Lower leg skin (tissue), 4 donors: ENCODE measurements around the gene NLGN4X. TPM values are rescaled to one million over a fixed set of nuclear protein-coding genes. Genes with fewer than 3 reads are reported as not detected.

Source experiments
- DNase-seq, 2 donors: peaks; one replicate each; pipeline ENCODE4 v3.0.0-alpha.2; 2019; ENCODE audit warnings: low spot score in 2 of 2
- H3K4me3 ChIP-seq: fragments of 200-600 bp; sonication (generic); 2 replicates; pipeline ENCODE4 v1.5.1; 2017; ENCODE audit warnings: mild to moderate bottlenecking, low read depth; ENCODE audit not compliant: poor library complexity, severe bottlenecking
- CTCF ChIP-seq, 3 donors: fragments of 450-650 bp; IDR thresholded peaks; one replicate each; pipeline ENCODE4 v1.5.1; 2016; ENCODE audit warnings: antibody characterized with exemption in 3 of 3, mild to moderate bottlenecking in 3 of 3, moderate library complexity in 2 of 3
- POLR2A ChIP-seq, 2 donors: fragments of 450-650 bp; IDR thresholded peaks; one replicate each; pipeline ENCODE4 v1.6.1; 2016 to 2017; ENCODE audit warnings: antibody characterized with exemption in 2 of 2, mild to moderate bottlenecking in 1 of 2, moderate library complexity in 1 of 2
- WGBS, 2 donors: methylation state at CpG; one replicate each; pipeline ENCODE4 v1.1.5; 2018; 5-methylcytosine and 5-hydroxymethylcytosine counted together
- intact Hi-C: fragments of 100-400 bp; cut with DNase I; formaldehyde crosslinking; loops from one replicate; pipeline ENCODE4 v1.15.0; 2023; ENCODE audit warnings: low total_unique reads
- total RNA-seq, 4 donors: library from RNA; depleted of rRNA; stranded (reverse); fragments of >200 nt; gene quantifications; one replicate each; pipeline ENCODE4 v1.1.0, GENCODE V29; 2016

The NLGN4X gene
- total RNA-seq, 4 donors from 2014 or later = 0.17 to 2.2 (median 0.72) TPM

DNA sequence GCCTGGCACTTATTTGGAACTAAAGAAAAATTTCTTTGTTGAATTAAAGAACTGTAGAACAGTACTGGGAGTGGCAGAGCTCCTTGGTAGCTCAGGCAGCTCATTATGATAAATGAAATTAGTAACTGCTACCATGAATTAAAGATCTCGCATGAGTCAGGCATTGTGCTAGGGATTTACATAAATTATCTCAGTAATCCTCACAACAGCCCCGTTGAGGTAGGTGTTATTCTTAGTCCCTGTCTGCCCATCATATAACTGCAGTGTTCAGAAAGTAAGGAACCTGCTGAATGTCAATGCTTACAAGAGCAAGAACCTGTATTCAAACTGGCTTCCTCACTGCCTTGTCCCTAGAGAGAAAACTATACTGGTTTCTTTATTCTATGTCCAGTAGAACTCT is 108.3 kb downstream of the NLGN4X start:
- intact Hi-C loops = no loop called here
- 28 to 35% methylated on average over 2 of the region's 2 CpGs for WGBS, 2 donors
- no peak overlapping the region for H3K4me3 ChIP-seq
- TF ChIP-seq POLR2A (IDR thresholded peaks at IDR 0.05) (no peak), CTCF (IDR thresholded peaks at IDR 0.05) (no peak)
- DNase-seq = no peak

GRCh38 chrX:6095469-6095868 is 133.2 kb downstream of the NLGN4X start:
- no peak for DNase-seq
- WGBS, 2 donors = 46 to 58% methylated on average over 5 of the region's 5 CpGs
- intact Hi-C loops = no loop called here
- TF ChIP-seq CTCF (IDR thresholded peaks at IDR 0.05) (no peak), POLR2A (IDR thresholded peaks at IDR 0.05) (no peak)
- no peak overlapping the region for H3K4me3 ChIP-seq

DNA sequence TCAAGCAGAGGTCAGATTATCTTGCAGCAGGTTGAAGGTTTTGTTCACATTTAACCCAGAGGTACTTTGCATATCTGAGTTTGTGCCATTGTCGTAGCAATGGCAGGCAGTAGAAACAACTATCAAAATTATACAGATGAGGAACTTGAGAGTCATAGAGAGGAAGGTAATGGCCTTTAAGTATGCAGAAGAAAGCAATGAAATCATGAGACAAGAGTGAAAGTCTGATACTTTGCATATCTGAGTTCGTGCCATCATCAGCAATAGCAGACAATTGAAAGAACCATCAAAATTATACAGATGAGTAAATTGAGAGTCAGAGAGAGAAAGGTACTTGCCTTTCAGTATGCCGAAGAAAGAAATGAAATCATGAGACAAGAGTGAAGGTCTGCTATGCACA is 154.1 kb downstream of the NLGN4X start:
- TF ChIP-seq CTCF (IDR thresholded peaks at IDR 0.05) = no peak
- no peak for TF ChIP-seq POLR2A (IDR thresholded peaks at IDR 0.05)
- WGBS, 2 donors = 87 to 97% methylated on average over 2 to 3 of the region's 3 CpGs
- H3K4me3 ChIP-seq = no peak overlapping the region
- intact Hi-C loops = no loop called here
- no peak for DNase-seq

DNA sequence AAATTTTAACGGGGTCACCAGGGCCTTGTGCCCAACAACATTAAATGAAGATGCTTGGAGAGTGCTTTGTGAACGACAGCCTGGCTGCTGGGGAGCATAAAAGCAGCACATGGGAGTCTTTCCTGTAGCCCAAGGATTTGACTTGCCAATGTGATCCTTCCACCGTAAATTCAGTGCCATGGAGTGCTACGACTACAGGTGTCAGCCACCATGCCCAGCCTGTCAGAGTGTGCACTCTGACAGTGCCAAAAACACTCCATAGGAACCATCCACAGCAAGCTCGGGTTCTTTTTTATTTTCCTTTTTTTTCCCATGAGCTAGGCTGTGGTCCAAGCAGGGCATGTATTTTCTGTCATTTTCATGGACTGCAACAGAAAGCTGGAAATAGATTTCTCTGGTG is 156.9 kb downstream of the NLGN4X start:
- no peak for DNase-seq
- no peak for TF ChIP-seq CTCF (IDR thresholded peaks at IDR 0.05)
- TF ChIP-seq POLR2A (IDR thresholded peaks at IDR 0.05) = no peak
- H3K4me3 ChIP-seq = no peak overlapping the region
- intact Hi-C loops = no loop called here
- 38 to 65% methylated on average over 5 of the region's 5 CpGs for WGBS, 2 donors

DNA sequence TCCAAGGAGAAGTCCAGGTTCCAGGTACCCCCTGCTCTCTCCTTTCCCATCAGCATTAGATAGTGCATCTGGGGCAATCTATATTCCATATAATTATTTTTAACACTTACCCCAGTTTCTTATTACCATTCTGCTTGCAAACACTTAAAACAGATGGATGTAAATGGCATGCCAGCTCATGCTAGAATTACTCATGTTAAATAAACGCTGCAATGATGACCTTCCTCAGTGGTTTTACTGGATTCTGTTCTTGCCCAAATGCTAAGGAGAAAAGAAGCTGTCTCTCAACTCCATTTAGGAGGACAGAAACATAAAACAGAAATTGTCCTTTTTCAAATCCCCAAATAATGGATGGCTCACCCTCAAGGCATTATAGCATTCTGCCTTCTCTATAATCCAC is 161.1 kb downstream of the NLGN4X start:
- TF ChIP-seq CTCF (IDR thresholded peaks at IDR 0.05) (no peak), POLR2A (IDR thresholded peaks at IDR 0.05) (no peak)
- intact Hi-C loops = no loop called here
- no peak for DNase-seq
- WGBS, 2 donors = 33 to 58% methylated on average over 1 of the region's 1 CpG
- no peak overlapping the region for H3K4me3 ChIP-seq

GRCh38 chrX:6053141-6053540 is 175.5 kb downstream of the NLGN4X start:
- 44 to 46% methylated on average over 6 of the region's 6 CpGs for WGBS, 2 donors
- H3K4me3 ChIP-seq = no peak overlapping the region
- no peak for TF ChIP-seq POLR2A (IDR thresholded peaks at IDR 0.05)
- no peak for TF ChIP-seq CTCF (IDR thresholded peaks at IDR 0.05)
- no peak for DNase-seq
- intact Hi-C loops = no loop called here
